Middle frontal gyrus (tissue), 1 donor: Measurements from ENCODE around the gene C13orf46.

Source experiments
- DNase-seq: peaks from one replicate; pipeline ENCODE4 v3.0.0-alpha.2; 2015; ENCODE audit warnings: low spot score; ENCODE audit errors: extremely low spot score

The C13orf46 gene

GRCh38 chr13:113907635-113908617, 66.0 kb downstream of the C13orf46 start:
- no peak for DNase-seq

- DNase-seq: no peak
Observed at GRCh38 chr13:113906571-113906970, 67.3 kb downstream of the C13orf46 start.

- no peak for DNase-seq
Observed at GRCh38 chr13:113905942-113906341, 67.9 kb downstream of the C13orf46 start.

GRCh38 chr13:113905018-113905417, 68.9 kb downstream of the C13orf46 start:
- no peak for DNase-seq

- DNase-seq: no peak
Observed at GRCh38 chr13:113904411-113904810, 69.5 kb downstream of the C13orf46 start.

- no peak for DNase-seq
Observed at GRCh38 chr13:113903912-113904311, 70.0 kb downstream of the C13orf46 start.
